Measurements from ENCODE around the gene HOXA10.

- TF ChIP-seq CTCF (IDR thresholded peaks at IDR 0.05; ENCODE audit: borderline replicate concordance, extremely low read depth, low read length, poor library complexity, severe bottlenecking), result no peak
- TF ChIP-seq EZH2 (IDR thresholded peaks at IDR 0.05; ENCODE audit: borderline replicate concordance, low read depth, low read length, severe bottlenecking), result no peak
Observed at GRCh38 chr7:27179030-27179429, 4.9 kb upstream of the HOXA10 start.
